Endothelial cell (in vitro differentiated cells): ENCODE data around the gene LRRC18. TPM values are rescaled to one million over a fixed set of nuclear protein-coding genes. Genes with fewer than 3 reads are reported as not detected.

Source experiments
- DNase-seq: peaks from one replicate; pipeline ENCODE4 v3.0.0; 2021; ENCODE audit warnings: low spot score
- H3K27ac Mint-ChIP-seq: one replicate; pipeline ENCODE4 v1.8.0; 2021; ENCODE audit warnings: mixed read lengths, inconsistent platforms; ENCODE audit not compliant: unreplicated experiment
- H3K27me3 Mint-ChIP-seq: one replicate; pipeline ENCODE4 v1.8.0; 2021; ENCODE audit warnings: mild to moderate bottlenecking, moderate library complexity, mixed read lengths, inconsistent platforms; ENCODE audit not compliant: unreplicated experiment
- H3K36me3 Mint-ChIP-seq: one replicate; pipeline ENCODE4 v1.8.0; 2021; ENCODE audit warnings: mild to moderate bottlenecking, low read depth, mixed read lengths, inconsistent platforms; ENCODE audit not compliant: unreplicated experiment
- H3K4me1 Mint-ChIP-seq: one replicate; pipeline ENCODE4 v1.8.0; 2021; ENCODE audit warnings: mild to moderate bottlenecking, mixed read lengths, inconsistent platforms; ENCODE audit not compliant: unreplicated experiment
- H3K4me3 Mint-ChIP-seq: one replicate; pipeline ENCODE4 v1.8.0; 2021; ENCODE audit warnings: mild to moderate bottlenecking, mixed read lengths, inconsistent platforms; ENCODE audit not compliant: unreplicated experiment
- H3K9me3 Mint-ChIP-seq: one replicate; pipeline ENCODE4 v1.8.0; 2021; ENCODE audit warnings: mixed read lengths, inconsistent platforms; ENCODE audit not compliant: unreplicated experiment
- total RNA-seq: library from RNA; stranded (reverse); fragmentation: NEBNext Ultra II Directional; extraction: Animal tissue kit (Norgen Biotek cat#: 25700); gene quantifications from one replicate; pipeline ENCODE4 v1.2.1, GENCODE V29; 2021; ENCODE audit not compliant: unreplicated experiment
- TF ChIP-seq, protein P1 (sequence below): fragments of 200-600 bp; sonication (generic); IDR thresholded peaks from one replicate; pipeline ENCODE4 v1.5.0; 2021; ENCODE audit warnings: antibody characterized with exemption; ENCODE audit not compliant: unreplicated experiment

LRRC18 gene
- total RNA-seq, 1 donor from 2014 or later, result not detected

DNA sequence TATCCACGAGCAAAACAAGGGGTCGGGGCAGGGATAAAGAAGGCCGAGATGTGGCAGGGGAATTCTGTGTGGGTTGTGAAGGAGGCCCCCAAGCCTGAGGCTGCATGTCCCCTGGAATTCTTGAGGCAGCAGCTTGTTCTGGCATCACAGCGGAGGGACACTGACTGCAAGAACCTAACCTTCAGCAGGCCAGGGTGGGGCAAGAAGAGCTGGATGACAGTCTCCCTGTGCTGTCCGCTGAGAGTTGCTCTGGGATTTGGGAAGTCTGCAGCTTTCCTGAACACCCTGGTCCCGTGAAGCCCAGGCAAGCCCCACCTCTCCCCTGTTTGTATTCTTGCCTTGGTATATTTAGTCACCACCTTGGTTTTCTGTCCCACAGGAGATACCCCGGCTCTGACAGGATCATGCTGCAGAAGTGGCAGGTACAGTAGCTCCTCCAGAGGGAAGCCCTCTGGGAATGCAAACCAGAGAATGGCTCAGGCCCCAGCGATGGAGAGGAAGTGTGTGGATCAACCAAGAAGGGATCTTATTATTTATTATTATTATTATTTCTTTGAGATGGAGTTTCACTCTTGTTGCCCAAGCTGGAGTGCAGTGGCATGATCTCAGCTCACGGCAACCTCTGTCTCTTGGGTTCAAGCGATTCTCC is 1.9 kb upstream of the LRRC18 start:
- H3K4me1 Mint-ChIP-seq, result no peaks in the 10 kb centered on the region
- no peak for DNase-seq
- TF ChIP-seq, protein P1, sequence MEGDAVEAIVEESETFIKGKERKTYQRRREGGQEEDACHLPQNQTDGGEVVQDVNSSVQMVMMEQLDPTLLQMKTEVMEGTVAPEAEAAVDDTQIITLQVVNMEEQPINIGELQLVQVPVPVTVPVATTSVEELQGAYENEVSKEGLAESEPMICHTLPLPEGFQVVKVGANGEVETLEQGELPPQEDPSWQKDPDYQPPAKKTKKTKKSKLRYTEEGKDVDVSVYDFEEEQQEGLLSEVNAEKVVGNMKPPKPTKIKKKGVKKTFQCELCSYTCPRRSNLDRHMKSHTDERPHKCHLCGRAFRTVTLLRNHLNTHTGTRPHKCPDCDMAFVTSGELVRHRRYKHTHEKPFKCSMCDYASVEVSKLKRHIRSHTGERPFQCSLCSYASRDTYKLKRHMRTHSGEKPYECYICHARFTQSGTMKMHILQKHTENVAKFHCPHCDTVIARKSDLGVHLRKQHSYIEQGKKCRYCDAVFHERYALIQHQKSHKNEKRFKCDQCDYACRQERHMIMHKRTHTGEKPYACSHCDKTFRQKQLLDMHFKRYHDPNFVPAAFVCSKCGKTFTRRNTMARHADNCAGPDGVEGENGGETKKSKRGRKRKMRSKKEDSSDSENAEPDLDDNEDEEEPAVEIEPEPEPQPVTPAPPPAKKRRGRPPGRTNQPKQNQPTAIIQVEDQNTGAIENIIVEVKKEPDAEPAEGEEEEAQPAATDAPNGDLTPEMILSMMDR, result no peak
- H3K36me3 Mint-ChIP-seq, result no peaks in the 10 kb centered on the region
- no peak overlapping the region for H3K27ac Mint-ChIP-seq
- H3K4me3 Mint-ChIP-seq, result no peak overlapping the region
- no peaks in the 10 kb centered on the region for H3K27me3 Mint-ChIP-seq
- no peaks in the 10 kb centered on the region for H3K9me3 Mint-ChIP-seq

DNA sequence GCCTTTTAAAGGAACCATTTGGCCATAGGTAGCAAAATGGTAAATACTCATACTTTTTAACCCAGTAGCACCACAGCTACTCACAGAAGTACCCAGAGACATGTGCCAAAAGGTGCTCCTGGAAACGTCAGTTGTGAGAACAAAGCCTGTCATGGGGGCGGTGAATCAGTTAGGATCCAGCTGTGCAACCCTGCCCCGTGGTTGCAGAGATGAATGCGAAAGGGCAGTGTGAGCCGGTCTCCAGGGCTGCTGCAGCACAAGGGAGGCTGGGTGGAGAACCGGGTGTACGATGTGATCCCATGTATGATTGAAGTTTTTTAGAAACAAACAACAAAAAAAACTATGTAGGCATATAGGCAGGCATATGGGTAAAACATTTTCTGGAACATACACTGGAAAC is 1.3 kb upstream of the LRRC18 start:
- Mint-ChIP-seq H3K27me3 (no peaks in the 10 kb centered on the region), H3K27ac (no peak overlapping the region), H3K9me3 (no peaks in the 10 kb centered on the region), H3K4me1 (no peaks in the 10 kb centered on the region), H3K4me3 (no peak overlapping the region), H3K36me3 (no peaks in the 10 kb centered on the region)
- TF ChIP-seq, protein P1, result no peak
- DNase-seq, result no peak

DNA sequence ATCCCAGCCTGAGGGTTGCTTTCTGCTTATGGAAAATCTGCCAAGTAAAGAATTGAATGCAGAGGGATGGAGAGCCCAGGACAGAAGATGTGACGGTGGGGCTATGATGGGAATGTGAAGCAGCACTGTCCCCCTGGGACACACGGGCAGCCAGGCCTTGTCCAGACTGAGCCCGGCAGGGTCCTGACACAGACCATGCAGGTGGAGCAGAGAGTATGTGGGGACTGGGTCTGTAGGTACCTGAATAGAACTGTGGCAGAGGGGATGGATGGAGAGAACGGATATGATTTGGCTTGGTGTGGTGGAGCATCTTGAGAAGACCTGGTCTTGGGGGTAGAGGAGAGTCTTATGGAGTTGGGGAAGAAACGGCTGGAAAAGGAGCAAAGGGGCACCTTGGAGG is 732 bp upstream of the LRRC18 start:
- Mint-ChIP-seq H3K9me3 (no peaks in the 10 kb centered on the region), H3K4me1 (no peaks in the 10 kb centered on the region), H3K4me3 (no peak overlapping the region), H3K36me3 (no peaks in the 10 kb centered on the region), H3K27me3 (no peaks in the 10 kb centered on the region), H3K27ac (no peak overlapping the region)
- TF ChIP-seq, protein P1, result no peak
- no peak for DNase-seq

DNA sequence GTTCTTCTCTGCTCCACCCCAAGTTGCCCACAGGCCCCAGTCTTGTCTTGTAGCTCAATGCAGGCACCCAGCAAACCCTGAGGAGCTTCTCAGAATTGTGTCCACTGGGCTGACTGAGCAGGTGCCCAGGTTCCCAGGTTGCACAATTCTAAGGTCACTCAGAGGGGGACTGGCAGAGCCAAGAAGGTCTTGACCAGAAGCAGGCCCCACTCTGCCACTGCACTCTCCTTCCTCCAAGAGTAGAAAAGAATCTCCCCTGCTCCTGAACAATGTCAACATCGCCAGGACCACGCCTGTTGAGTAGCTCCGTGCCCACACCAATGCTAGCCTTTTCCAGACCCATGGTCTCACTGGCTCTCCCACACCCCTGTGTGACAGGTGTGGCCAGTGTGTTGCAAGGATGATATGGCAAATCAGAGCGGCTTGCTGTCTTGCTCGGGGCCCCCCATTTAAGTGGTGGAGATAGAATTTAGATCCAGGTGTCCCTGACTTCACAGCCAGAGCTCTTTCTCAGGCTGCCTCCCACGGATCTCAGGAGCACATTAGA is 577 bp downstream of the LRRC18 start:
- TF ChIP-seq, protein P1, result no peak
- H3K4me1 Mint-ChIP-seq, result no peaks in the 10 kb centered on the region
- H3K36me3 Mint-ChIP-seq, result no peaks in the 10 kb centered on the region
- no peaks in the 10 kb centered on the region for H3K9me3 Mint-ChIP-seq
- no peaks in the 10 kb centered on the region for H3K27me3 Mint-ChIP-seq
- H3K27ac Mint-ChIP-seq, result no peak overlapping the region
- no peak overlapping the region for H3K4me3 Mint-ChIP-seq
- DNase-seq, result no peak

DNA sequence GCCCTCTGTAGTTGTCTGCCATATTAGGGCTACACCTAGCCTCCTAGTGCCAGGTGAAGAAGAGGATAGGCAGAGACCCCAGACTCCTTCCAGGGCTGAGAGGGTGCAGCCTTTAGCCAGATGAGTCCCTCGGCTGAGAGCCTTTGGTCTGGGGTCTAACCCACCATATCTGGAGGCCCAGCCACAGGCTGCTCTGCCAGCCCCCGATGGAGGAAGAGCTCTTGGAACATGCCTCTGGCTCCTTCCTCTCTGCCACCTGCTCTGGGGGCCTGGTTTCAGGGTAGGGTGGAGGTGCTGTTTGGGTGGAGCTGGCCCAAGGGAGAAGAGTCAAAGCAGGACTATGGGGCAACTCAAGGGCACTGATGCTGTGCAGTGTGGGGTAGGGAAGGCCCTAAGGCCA is 1.4 kb downstream of the LRRC18 start:
- no peak for DNase-seq
- Mint-ChIP-seq H3K36me3 (no peaks in the 10 kb centered on the region), H3K27me3 (no peaks in the 10 kb centered on the region), H3K4me3 (no peak overlapping the region), H3K4me1 (no peaks in the 10 kb centered on the region), H3K27ac (no peak overlapping the region), H3K9me3 (no peaks in the 10 kb centered on the region)
- TF ChIP-seq, protein P1, result no peak
